HG03196 (cell line): ENCODE measurements around the gene UGT2B11.
"Not testable (repeated sequence)": the region's sequence is repeated elsewhere in the genome, so short reads cannot be mapped to it uniquely, and the experiment has no call there.

Experiments
- ATAC-seq: cut with Tn5 transposase; IDR thresholded peaks from one replicate; pipeline ENCODE4 v1.9.1; 2021; ENCODE audit not compliant: unreplicated experiment

UGT2B11 gene

GRCh38 chr4:69214716-69215115, at the start of gene UGT2B11:
Gene UGT2B11, minus strand, starts transcription at chr4:69214748. Its CDS starts 26 bp downstream, at chr4:69214722.
- ATAC-seq: no peak

GRCh38 chr4:69253147-69253772, 38.7 kb upstream of the UGT2B11 start:
- ATAC-seq: not testable (repeated sequence)

GRCh38 chr4:69250884-69251283, 36.3 kb upstream of the UGT2B11 start:
- not testable (repeated sequence) for ATAC-seq

GRCh38 chr4:69242562-69243240, 28.2 kb upstream of the UGT2B11 start:
- not testable (repeated sequence) for ATAC-seq

- not testable (repeated sequence) for ATAC-seq
Observed at GRCh38 chr4:69241746-69242145, 27.2 kb upstream of the UGT2B11 start.

- not testable (repeated sequence) for ATAC-seq
Observed at GRCh38 chr4:69240787-69241186, 26.2 kb upstream of the UGT2B11 start.

- ATAC-seq: no peak
Observed at GRCh38 chr4:69239557-69240168, 25.1 kb upstream of the UGT2B11 start.

- no peak for ATAC-seq
Observed at GRCh38 chr4:69239092-69239491, 24.5 kb upstream of the UGT2B11 start.

GRCh38 chr4:69224891-69225290, 10.3 kb upstream of the UGT2B11 start:
- ATAC-seq: no peak

- not testable (repeated sequence) for ATAC-seq
Observed at GRCh38 chr4:69223277-69223676, 8.7 kb upstream of the UGT2B11 start.

GRCh38 chr4:69218491-69218890, 3.9 kb upstream of the UGT2B11 start:
- ATAC-seq: not testable (repeated sequence)

GRCh38 chr4:69210911-69211310, 3.6 kb downstream of the UGT2B11 start:
- no peak for ATAC-seq

- ATAC-seq: not testable (repeated sequence)
Observed at GRCh38 chr4:69198506-69198905, 16.0 kb downstream of the UGT2B11 start.

GRCh38 chr4:69196209-69196965, 18.2 kb downstream of the UGT2B11 start:
- ATAC-seq: no peak

GRCh38 chr4:69194166-69194565, 20.4 kb downstream of the UGT2B11 start:
- no peak for ATAC-seq

GRCh38 chr4:69191905-69192304, 22.6 kb downstream of the UGT2B11 start:
- ATAC-seq: not testable (repeated sequence)

- ATAC-seq: not testable (repeated sequence)
Observed at GRCh38 chr4:69190621-69191020, 23.9 kb downstream of the UGT2B11 start.

GRCh38 chr4:69181519-69182169, 32.9 kb downstream of the UGT2B11 start:
- ATAC-seq: not testable (repeated sequence)

- not testable (repeated sequence) for ATAC-seq
Observed at GRCh38 chr4:69179817-69180216, 34.7 kb downstream of the UGT2B11 start.

- not testable (repeated sequence) for ATAC-seq
Observed at GRCh38 chr4:69178751-69179205, 35.8 kb downstream of the UGT2B11 start.
